HTERT RPE-1 (cell line): Measurements from ENCODE around the gene NRARP.
"Not testable (repeated sequence)": the region's sequence is repeated elsewhere in the genome, so short reads cannot be mapped to it uniquely, and the experiment has no call there.

Experiments
- in situ Hi-C: fragments of 300-500 bp; cut with MboI; formaldehyde crosslinking; loops from 4 replicates; pipeline ENCODE4 v1.14.3; 2020; ENCODE audit warnings: low sequenced_read_pairs

NRARP gene

GRCh38 chr9:137302118-137302448, at the start of gene NRARP:
TSS of gene NRARP (minus strand) at chr9:137302271. CDS start at chr9:137301928, 343 bp downstream.
- in situ Hi-C loops: no loop called here

- in situ Hi-C loops: no loop called here
These were observed 48.9 kb upstream of the NRARP start for GRCh38 chr9:137350696-137351584.

GRCh38 chr9:137349471-137350033, 47.5 kb upstream of the NRARP start:
- in situ Hi-C loops: no loop called here

GRCh38 chr9:137348769-137349470, 46.8 kb upstream of the NRARP start:
- in situ Hi-C loops: no loop called here

- in situ Hi-C loops: no loop called here
These were observed 45.9 kb upstream of the NRARP start for GRCh38 chr9:137347928-137348327.

- in situ Hi-C loops: no loop called here
These were observed 40.4 kb upstream of the NRARP start for GRCh38 chr9:137342482-137342881.

GRCh38 chr9:137341227-137341626, 39.2 kb upstream of the NRARP start:
- in situ Hi-C loops: no loop called here

GRCh38 chr9:137339908-137340462, 37.9 kb upstream of the NRARP start:
- in situ Hi-C loops: not testable (repeated sequence)

GRCh38 chr9:137339045-137339907, 37.2 kb upstream of the NRARP start:
- in situ Hi-C loops: no loop called here

- in situ Hi-C loops: no loop called here
These were observed 34.7 kb upstream of the NRARP start for GRCh38 chr9:137336735-137337134.

- in situ Hi-C loops: no loop called here
These were observed 31.1 kb upstream of the NRARP start for GRCh38 chr9:137333016-137333671.

- in situ Hi-C loops: no loop called here
These were observed 29.9 kb upstream of the NRARP start for GRCh38 chr9:137331929-137332328.

- in situ Hi-C loops: no loop called here
These were observed 28.6 kb upstream of the NRARP start for GRCh38 chr9:137330689-137331088.

GRCh38 chr9:137329590-137329989, 27.5 kb upstream of the NRARP start:
- in situ Hi-C loops: not testable (repeated sequence)

- in situ Hi-C loops: not testable (repeated sequence)
These were observed 25.8 kb upstream of the NRARP start for GRCh38 chr9:137327641-137328550.

- in situ Hi-C loops: no loop called here
These were observed 24.5 kb upstream of the NRARP start for GRCh38 chr9:137326445-137327065.

- in situ Hi-C loops: no loop called here
These were observed 23.7 kb upstream of the NRARP start for GRCh38 chr9:137325799-137326198.

GRCh38 chr9:137325124-137325523, 23.1 kb upstream of the NRARP start:
- in situ Hi-C loops: no loop called here
